ENCODE measurements around the gene GALNTL6. TPM values are rescaled to one million over a fixed set of nuclear protein-coding genes. Genes with fewer than 3 reads are reported as not detected.
"Not testable (repeated sequence)": the region's sequence is repeated elsewhere in the genome, so short reads cannot be mapped to it uniquely, and the experiment has no call there.

GALNTL6 gene
- total and polyA plus RNA-seq, 3 experiments from 2014 or later: not detected

DNA sequence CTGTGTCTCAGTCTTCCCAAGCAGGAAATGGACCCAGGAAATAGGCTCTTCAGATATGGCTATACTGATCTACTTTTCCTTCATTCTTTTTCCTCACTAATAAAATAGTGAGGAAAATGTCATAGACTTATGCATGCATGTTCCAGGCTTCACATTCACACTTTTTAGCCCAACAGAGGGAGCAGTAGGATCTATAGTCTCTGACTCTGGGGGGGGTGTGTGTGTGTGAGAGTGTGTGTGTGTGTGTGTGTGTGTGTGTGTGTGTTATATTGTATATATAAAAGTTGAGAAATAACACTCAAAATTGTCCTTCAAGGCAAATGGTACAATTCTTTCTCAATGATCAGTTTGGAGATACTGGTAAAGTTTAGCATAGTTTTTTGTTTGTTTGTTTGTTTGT is 1058.2 kb downstream of the GALNTL6 start:
- Histone ChIP-seq H3K4me1 (ENCODE audit: insufficient read depth, low read length) (no peaks in the 10 kb centered on the region), H3K4me3 (ENCODE audit: low read length) (no peak overlapping the region), H3K27ac (ENCODE audit: low read depth, low read length) (no peak overlapping the region), H3K9me3 (ENCODE audit: low read length) (no peaks in the 10 kb centered on the region), H3K36me3 (ENCODE audit: insufficient read depth, low read length) (no peaks in the 10 kb centered on the region), H3K27me3 (ENCODE audit: insufficient read depth, low read length, poor library complexity, severe bottlenecking) (no peaks in the 10 kb centered on the region)
- Mint-ChIP-seq H3K36me3 (no peaks in the 10 kb centered on the region), H3K4me1 (no peaks in the 10 kb centered on the region), H3K4me3 (no peak overlapping the region), H3K27me3 (no peaks in the 10 kb centered on the region), H3K9me3 (peaks cover 0 to 4% (median 0%) of the 10 kb centered on the region in 5 donors), H3K27ac (no peak overlapping the region)
- no peak for DNase-seq
- POLR2A ChIA-PET: no interaction called here
- CTCF ChIA-PET: no interaction called here

DNA sequence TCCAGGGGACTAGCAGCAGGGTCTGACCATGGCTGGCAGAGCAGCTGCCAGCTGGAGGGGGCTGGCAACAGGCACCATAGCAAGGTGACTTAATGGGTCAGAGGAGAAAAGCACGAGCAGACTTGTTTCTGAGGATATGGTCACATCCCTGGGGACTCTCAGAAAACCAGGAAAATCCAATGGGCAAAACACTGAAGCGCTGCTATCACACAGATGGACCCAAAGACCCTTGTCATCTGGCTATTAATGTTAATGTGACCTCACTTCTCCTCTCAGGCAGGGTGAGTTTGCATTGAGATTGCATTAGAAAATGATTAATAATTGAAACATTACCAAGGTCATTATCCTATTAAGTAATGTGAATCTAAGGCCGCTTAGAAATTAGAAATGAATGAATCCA is 1061.7 kb downstream of the GALNTL6 start:
- H3K27me3 Mint-ChIP-seq: no peaks in the 10 kb centered on the region
- H3K36me3 ChIP-seq (ENCODE audit: insufficient read depth, low read length): no peaks in the 10 kb centered on the region
- no peaks in the 10 kb centered on the region for H3K4me1 ChIP-seq (ENCODE audit: insufficient read depth, low read length)
- H3K27ac Mint-ChIP-seq: no peak overlapping the region
- no peaks in the 10 kb centered on the region for H3K27me3 ChIP-seq (ENCODE audit: insufficient read depth, low read length, poor library complexity, severe bottlenecking)
- POLR2A ChIA-PET: no interaction called here
- CTCF ChIA-PET: no interaction called here
- peaks cover 0 to 4% (median 2%) of the 10 kb centered on the region in 5 donors for H3K9me3 Mint-ChIP-seq
- no peak overlapping the region for H3K4me3 Mint-ChIP-seq
- no peaks in the 10 kb centered on the region for H3K36me3 Mint-ChIP-seq
- DNase-seq: no peak
- H3K27ac ChIP-seq (ENCODE audit: low read depth, low read length): no peak overlapping the region
- no peaks in the 10 kb centered on the region for H3K4me1 Mint-ChIP-seq
- H3K9me3 ChIP-seq (ENCODE audit: low read length): no peaks in the 10 kb centered on the region
- H3K4me3 ChIP-seq (ENCODE audit: low read length): no peak overlapping the region

DNA sequence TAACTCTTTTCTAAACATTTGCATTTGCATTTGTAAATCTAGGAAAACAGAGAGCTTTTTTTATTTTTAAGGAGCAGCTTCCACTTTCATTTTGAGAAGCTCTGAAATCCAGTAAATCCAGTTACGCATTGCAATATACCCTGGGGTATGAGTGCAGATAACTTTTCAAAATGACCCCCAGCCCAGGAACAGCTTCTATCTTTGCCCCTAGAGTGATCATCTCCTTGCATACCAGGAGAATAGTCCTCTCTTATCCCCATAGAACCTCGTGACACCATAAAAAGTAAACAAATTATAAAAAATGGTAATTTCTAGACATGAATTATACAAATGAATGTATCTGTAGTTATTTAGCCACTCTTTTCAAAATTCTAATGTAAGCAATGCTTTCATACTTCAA is 1063.2 kb downstream of the GALNTL6 start:
- DNase-seq: no peak
- H3K36me3 ChIP-seq (ENCODE audit: insufficient read depth, low read length): no peaks in the 10 kb centered on the region
- no peaks in the 10 kb centered on the region for H3K27me3 Mint-ChIP-seq
- POLR2A ChIA-PET: no interaction called here
- H3K27ac Mint-ChIP-seq: no peak overlapping the region
- CTCF ChIA-PET: no interaction called here
- no peaks in the 10 kb centered on the region for H3K27me3 ChIP-seq (ENCODE audit: insufficient read depth, low read length, poor library complexity, severe bottlenecking)
- no peaks in the 10 kb centered on the region for H3K4me1 ChIP-seq (ENCODE audit: insufficient read depth, low read length)
- H3K9me3 ChIP-seq (ENCODE audit: low read length): no peaks in the 10 kb centered on the region
- H3K36me3 Mint-ChIP-seq: no peaks in the 10 kb centered on the region
- no peak overlapping the region for H3K4me3 Mint-ChIP-seq
- H3K9me3 Mint-ChIP-seq: peaks cover 1 to 5% (median 2%) of the 10 kb centered on the region in 5 donors
- no peak overlapping the region for H3K4me3 ChIP-seq (ENCODE audit: low read length)
- no peaks in the 10 kb centered on the region for H3K4me1 Mint-ChIP-seq
- no peak overlapping the region for H3K27ac ChIP-seq (ENCODE audit: low read depth, low read length)

DNA sequence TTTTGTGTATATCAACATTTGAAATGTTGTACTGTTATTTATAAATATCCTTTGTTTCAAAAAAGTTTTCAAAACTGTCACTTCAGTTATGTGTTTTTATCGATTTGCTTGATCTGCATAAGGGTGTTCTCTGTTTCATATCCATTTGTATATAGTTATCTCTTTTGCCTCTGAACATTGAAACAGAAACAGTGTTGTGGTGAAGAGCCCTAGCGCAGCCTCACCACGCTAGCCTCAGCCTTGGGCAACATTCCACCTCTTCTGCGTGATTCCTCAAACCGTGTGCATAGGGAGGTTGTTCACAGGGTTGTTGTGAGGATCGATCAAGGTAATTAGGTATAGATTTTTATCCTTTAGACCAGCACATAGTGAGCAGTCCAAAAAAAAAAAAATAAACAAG is 1068.4 kb downstream of the GALNTL6 start:
- H3K4me3 Mint-ChIP-seq: no peak overlapping the region
- CTCF ChIA-PET: no interaction called here

DNA sequence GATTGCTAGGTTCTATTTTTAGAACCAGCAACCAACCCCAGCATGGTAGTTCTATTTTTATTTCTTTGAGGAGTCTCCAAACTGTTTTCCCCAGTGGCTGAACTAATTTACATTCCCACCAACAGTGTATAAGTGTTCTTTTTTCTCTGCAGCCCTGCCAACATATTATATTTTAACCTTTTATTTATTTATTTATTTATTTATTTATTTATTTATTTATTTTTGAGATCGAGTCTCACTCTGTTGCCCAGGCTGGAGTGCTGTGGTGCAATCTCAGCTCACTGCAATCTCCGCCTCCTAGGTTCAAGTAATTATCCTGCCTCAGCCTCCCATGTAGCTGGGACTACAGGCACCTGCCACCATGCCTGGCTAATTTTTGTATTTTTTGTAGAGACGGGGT is 1074.2 kb downstream of the GALNTL6 start:
- H3K27me3 Mint-ChIP-seq; H3K4me1 Mint-ChIP-seq; H3K36me3 ChIP-seq (ENCODE audit: insufficient read depth, low read length); POLR2A ChIA-PET; H3K4me1 ChIP-seq (ENCODE audit: insufficient read depth, low read length); H3K27ac Mint-ChIP-seq; H3K9me3 ChIP-seq (ENCODE audit: low read length); H3K27ac ChIP-seq (ENCODE audit: low read depth, low read length); H3K27me3 ChIP-seq (ENCODE audit: insufficient read depth, low read length, poor library complexity, severe bottlenecking); H3K4me3 ChIP-seq (ENCODE audit: low read length); H3K4me3 Mint-ChIP-seq; H3K36me3 Mint-ChIP-seq; CTCF ChIA-PET; DNase-seq: not testable (repeated sequence)
- H3K9me3 Mint-ChIP-seq: peaks cover 5 to 42% (median 6%) of the 10 kb centered on the region in 5 donors

More for the DNA sequence above, 1068.4 kb downstream of the GALNTL6 start:
- Mint-ChIP-seq H3K27ac (no peak overlapping the region), H3K36me3 (no peaks in the 10 kb centered on the region), H3K9me3 (peaks cover 2 to 20% (median 4%) of the 10 kb centered on the region in 5 donors), H3K27me3 (no peaks in the 10 kb centered on the region), H3K4me1 (no peaks in the 10 kb centered on the region)
- Histone ChIP-seq H3K9me3 (ENCODE audit: low read length) (no peaks in the 10 kb centered on the region), H3K4me1 (ENCODE audit: insufficient read depth, low read length) (no peaks in the 10 kb centered on the region), H3K4me3 (ENCODE audit: low read length) (no peak overlapping the region), H3K27me3 (ENCODE audit: insufficient read depth, low read length, poor library complexity, severe bottlenecking) (no peaks in the 10 kb centered on the region), H3K36me3 (ENCODE audit: insufficient read depth, low read length) (no peaks in the 10 kb centered on the region), H3K27ac (ENCODE audit: low read depth, low read length) (no peak overlapping the region)
- DNase-seq: no peak
- POLR2A ChIA-PET: no interaction called here

DNA sequence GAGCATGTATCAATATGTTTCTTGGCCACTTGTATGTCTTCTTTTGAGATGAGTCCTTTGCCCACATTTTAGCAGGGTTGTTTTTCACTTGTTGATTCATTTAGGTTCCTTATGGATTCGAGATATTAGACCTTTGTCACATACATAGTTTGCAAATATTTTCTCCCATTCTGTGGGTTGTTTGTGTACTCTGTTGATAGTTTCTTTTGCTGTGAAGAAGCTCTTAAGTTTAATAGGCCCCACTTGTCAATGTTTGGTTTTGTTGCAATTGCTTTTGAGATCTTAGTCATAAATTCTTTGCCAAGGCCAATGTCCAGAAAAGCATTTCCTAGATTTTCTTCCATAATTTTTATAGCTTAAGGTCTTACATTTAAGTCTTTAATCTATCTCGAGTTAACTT is 1074.8 kb downstream of the GALNTL6 start:
- Mint-ChIP-seq H3K36me3 (no peaks in the 10 kb centered on the region), H3K4me3 (no peak overlapping the region), H3K27me3 (no peaks in the 10 kb centered on the region)

DNA sequence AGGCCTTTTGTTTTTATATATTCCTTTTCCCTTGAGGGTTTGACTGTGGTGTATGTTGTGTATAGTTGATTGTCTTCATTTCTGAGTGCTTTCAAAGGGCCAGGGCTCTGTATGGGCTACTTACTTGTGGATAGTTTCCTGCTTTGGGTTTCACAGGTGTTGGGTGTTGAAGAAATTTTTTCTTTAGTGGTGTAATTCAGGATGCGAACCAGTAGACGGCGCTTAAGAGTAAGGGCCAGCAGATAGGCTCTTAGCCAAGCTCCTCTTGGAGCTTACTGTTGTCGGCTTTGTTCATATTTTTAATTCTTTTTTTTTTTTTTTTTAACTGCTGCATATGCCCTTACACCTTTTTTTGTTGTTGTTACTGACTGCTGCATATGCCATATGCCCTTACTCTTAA is 1079.1 kb downstream of the GALNTL6 start:
- Histone ChIP-seq H3K36me3 (ENCODE audit: insufficient read depth, low read length) (no peaks in the 10 kb centered on the region), H3K4me3 (ENCODE audit: low read length) (no peak overlapping the region), H3K4me1 (ENCODE audit: insufficient read depth, low read length) (no peaks in the 10 kb centered on the region), H3K9me3 (ENCODE audit: low read length) (no peaks in the 10 kb centered on the region), H3K27ac (ENCODE audit: low read depth, low read length) (no peak overlapping the region), H3K27me3 (ENCODE audit: insufficient read depth, low read length, poor library complexity, severe bottlenecking) (no peaks in the 10 kb centered on the region)
- CTCF ChIA-PET: no interaction called here
- H3K27me3 Mint-ChIP-seq: no peaks in the 10 kb centered on the region
- DNase-seq: no peak
- H3K36me3 Mint-ChIP-seq: peaks cover 0 to 4% (median 0%) of the 10 kb centered on the region in 3 donors
- no peak overlapping the region for H3K27ac Mint-ChIP-seq
- H3K4me1 Mint-ChIP-seq: no peaks in the 10 kb centered on the region
- peaks cover 14 to 41% (median 17%) of the 10 kb centered on the region in 5 donors for H3K9me3 Mint-ChIP-seq
- POLR2A ChIA-PET: no interaction called here
- H3K4me3 Mint-ChIP-seq: no peak overlapping the region

More for the DNA sequence above, 1074.8 kb downstream of the GALNTL6 start:
- H3K27ac Mint-ChIP-seq: no peak overlapping the region
- H3K9me3 Mint-ChIP-seq: peaks cover 5 to 37% (median 6%) of the 10 kb centered on the region in 5 donors
- no peak overlapping the region for H3K27ac ChIP-seq (ENCODE audit: low read depth, low read length)
- DNase-seq: no peak
- no peaks in the 10 kb centered on the region for H3K27me3 ChIP-seq (ENCODE audit: insufficient read depth, low read length, poor library complexity, severe bottlenecking)
- ChIA-PET CTCF (no interaction called here), POLR2A (no interaction called here)
- no peaks in the 10 kb centered on the region for H3K9me3 ChIP-seq (ENCODE audit: low read length)
- H3K36me3 ChIP-seq (ENCODE audit: insufficient read depth, low read length): no peaks in the 10 kb centered on the region
- H3K4me1 ChIP-seq (ENCODE audit: insufficient read depth, low read length): no peaks in the 10 kb centered on the region
- H3K4me3 ChIP-seq (ENCODE audit: low read length): no peak overlapping the region
- H3K4me1 Mint-ChIP-seq: no peaks in the 10 kb centered on the region

DNA sequence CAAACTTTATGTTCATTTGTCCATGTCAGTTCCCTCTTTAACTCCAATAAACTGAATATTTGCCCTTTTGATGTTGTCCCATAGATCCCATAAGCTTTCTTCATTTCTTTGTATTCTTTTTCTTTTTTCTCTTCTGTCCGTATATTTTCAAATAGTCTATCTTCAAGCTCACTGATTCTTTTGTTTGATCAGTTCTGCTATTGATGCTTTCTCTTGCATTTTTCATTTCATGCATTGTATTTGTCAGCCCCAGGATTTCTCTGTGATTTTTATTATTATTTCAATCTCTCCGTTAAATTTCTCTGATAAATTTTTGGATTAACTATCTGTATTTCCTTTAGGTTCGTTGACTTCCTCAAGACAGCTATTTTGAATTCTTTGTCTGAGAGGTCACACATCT is 1082.5 kb downstream of the GALNTL6 start:
- H3K4me1 ChIP-seq (ENCODE audit: insufficient read depth, low read length): no peaks in the 10 kb centered on the region
- no peaks in the 10 kb centered on the region for H3K9me3 ChIP-seq (ENCODE audit: low read length)
- CTCF ChIA-PET: no interaction called here
- no peak overlapping the region for H3K27ac ChIP-seq (ENCODE audit: low read depth, low read length)
- H3K4me3 Mint-ChIP-seq: no peak overlapping the region
- H3K36me3 Mint-ChIP-seq: peaks cover 0 to 4% (median 3%) of the 10 kb centered on the region in 3 donors
- H3K4me3 ChIP-seq (ENCODE audit: low read length): no peak overlapping the region
- no peak overlapping the region for H3K27ac Mint-ChIP-seq
- H3K4me1 Mint-ChIP-seq: no peaks in the 10 kb centered on the region
- peaks cover 12 to 31% (median 15%) of the 10 kb centered on the region in 5 donors for H3K9me3 Mint-ChIP-seq
- POLR2A ChIA-PET: no interaction called here
- no peaks in the 10 kb centered on the region for H3K36me3 ChIP-seq (ENCODE audit: insufficient read depth, low read length)
- H3K27me3 Mint-ChIP-seq: no peaks in the 10 kb centered on the region
- DNase-seq: no peak
- no peaks in the 10 kb centered on the region for H3K27me3 ChIP-seq (ENCODE audit: insufficient read depth, low read length, poor library complexity, severe bottlenecking)

DNA sequence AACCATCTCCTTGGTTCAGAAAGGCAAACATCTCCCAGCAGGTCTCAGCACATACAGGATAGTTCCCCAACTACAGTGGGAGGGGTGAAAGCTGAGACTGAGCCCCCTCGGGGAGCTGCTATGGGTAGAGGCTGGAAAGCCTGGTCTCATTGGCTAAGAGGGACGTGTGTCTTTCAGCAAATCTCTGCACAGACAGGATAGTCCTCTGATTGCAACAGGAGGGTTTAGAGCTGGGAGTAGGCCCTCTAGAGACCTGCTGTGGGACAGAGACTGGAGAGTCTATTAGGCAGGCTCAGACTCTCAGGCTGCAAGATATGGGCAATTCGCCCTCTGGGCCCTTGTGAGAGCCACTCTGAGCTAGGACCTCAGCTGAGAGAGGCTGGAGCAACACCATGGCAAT is 1083.8 kb downstream of the GALNTL6 start:
- POLR2A ChIA-PET: no interaction called here
- Mint-ChIP-seq H3K9me3 (peaks cover 12 to 19% (median 15%) of the 10 kb centered on the region in 5 donors), H3K27me3 (no peaks in the 10 kb centered on the region), H3K4me1 (no peaks in the 10 kb centered on the region), H3K36me3 (peaks cover 0 to 4% (median 3%) of the 10 kb centered on the region in 3 donors), H3K4me3 (no peak overlapping the region), H3K27ac (no peak overlapping the region)
- Histone ChIP-seq H3K9me3 (ENCODE audit: low read length) (no peaks in the 10 kb centered on the region), H3K4me3 (ENCODE audit: low read length) (no peak overlapping the region), H3K4me1 (ENCODE audit: insufficient read depth, low read length) (no peaks in the 10 kb centered on the region), H3K27me3 (ENCODE audit: insufficient read depth, low read length, poor library complexity, severe bottlenecking) (no peaks in the 10 kb centered on the region), H3K36me3 (ENCODE audit: insufficient read depth, low read length) (no peaks in the 10 kb centered on the region), H3K27ac (ENCODE audit: low read depth, low read length) (no peak overlapping the region)
- CTCF ChIA-PET: no interaction called here
- no peak for DNase-seq

Data from CD8-positive, alpha-beta memory T cell (primary cell).